ENCODE data around the gene CTSO.
A peak's percentile ranks its signal among the peaks of the same experiment; 100 is the strongest.

CTSO gene

DNA sequence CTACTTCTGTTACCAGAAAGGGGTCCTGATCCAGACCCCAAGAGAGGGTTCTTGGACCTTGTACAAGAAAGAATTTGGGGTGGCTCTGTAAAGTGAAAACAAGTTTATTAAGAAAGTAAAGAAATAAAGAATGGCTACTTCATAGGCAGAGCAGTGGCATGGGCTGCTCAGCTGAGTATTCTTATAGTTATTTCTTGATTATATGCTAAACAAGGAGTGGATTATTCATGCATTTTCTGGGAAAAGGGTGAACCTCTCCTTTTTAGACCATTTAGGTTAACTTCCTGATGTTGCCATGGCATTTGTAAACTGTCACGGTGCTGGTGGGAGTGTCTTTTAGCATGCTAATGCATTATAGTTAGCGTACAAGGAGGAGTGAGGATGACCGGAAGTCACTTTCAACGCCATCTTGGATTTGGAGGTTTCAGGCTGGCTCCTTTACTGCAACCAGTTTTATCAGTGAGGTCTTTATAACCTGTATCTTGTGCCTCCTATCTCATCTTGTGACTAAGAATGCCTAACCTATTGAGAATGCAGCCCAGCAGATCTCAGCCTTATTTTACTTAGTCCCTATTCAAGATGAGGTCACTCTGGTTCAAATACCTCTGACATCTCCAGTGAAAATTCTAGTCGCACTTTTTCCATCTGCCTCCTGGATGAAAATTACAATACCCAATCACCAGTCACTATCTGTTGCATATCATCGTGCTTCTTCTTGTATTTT, 65.7 kb downstream of the CTSO start:
- no peak overlapping the region for H3K4me2 ChIP-seq (ENCODE audit: low read length, poor library complexity, severe bottlenecking)
- H2AK5ac ChIP-seq (ENCODE audit: low read length, severe bottlenecking): no peak overlapping the region
- H3K36me3 ChIP-seq (ENCODE audit: control insufficient read depth in 1 of 2, insufficient read depth in 2 of 2, low read depth in 1 of 2, low read length in 2 of 2): no peaks in the 10 kb centered on the region
- H3K79me1 ChIP-seq (replicated peaks; ENCODE audit: low read length, poor library complexity, severe bottlenecking): no peaks in the 10 kb centered on the region
- peaks cover 4% of the 10 kb centered on the region for H3K9me3 ChIP-seq (ENCODE audit: control insufficient read depth, low read length)
- H3K4me3 ChIP-seq (ENCODE audit: insufficient read depth in 1 of 2, low read depth in 1 of 2, low read length in 2 of 2): no peak overlapping the region
- H2BK12ac ChIP-seq (ENCODE audit: low read length in 2 of 2): peak overlapping the region in 1 of 2 experiments; percentile 66
- H3K27me3 ChIP-seq (ENCODE audit: control insufficient read depth in 1 of 2, insufficient read depth in 1 of 2, low read length in 2 of 2): no peaks in the 10 kb centered on the region
- H2BK5ac ChIP-seq (ENCODE audit: low read depth, low read length, poor library complexity, severe bottlenecking): no peak overlapping the region
- no peak overlapping the region for H4K91ac ChIP-seq (ENCODE audit: low read length)
- H3K9ac ChIP-seq (ENCODE audit: low read length): no peak overlapping the region
- H2BK120ac ChIP-seq (ENCODE audit: low read depth, low read length): no peak overlapping the region
- WGBS: 75% methylated on average over 4 of the region's 6 CpGs
- no peak overlapping the region for H3K23ac ChIP-seq (ENCODE audit: low read length in 2 of 2)
- no peak overlapping the region for H3K27ac ChIP-seq (ENCODE audit: low read length, poor library complexity, severe bottlenecking)
- H3K4ac ChIP-seq (ENCODE audit: low read depth in 1 of 2, low read length in 2 of 2): no peak overlapping the region
- H2BK15ac ChIP-seq (ENCODE audit: low read depth, poor library complexity, severe bottlenecking): no peak overlapping the region
- DNase-seq: no peak
- H4K8ac ChIP-seq (ENCODE audit: low read length): no peak overlapping the region
- no peaks in the 10 kb centered on the region for H3K4me1 ChIP-seq (ENCODE audit: control insufficient read depth, insufficient read depth, low read depth, low read length)
- no peak overlapping the region for H3K14ac ChIP-seq (ENCODE audit: low read length in 2 of 2)
- no peak overlapping the region for H3K18ac ChIP-seq (ENCODE audit: low read depth in 1 of 2, low read length in 2 of 2)
- no peak overlapping the region for H2AFZ ChIP-seq (ENCODE audit: low read depth, low read length)

DNA sequence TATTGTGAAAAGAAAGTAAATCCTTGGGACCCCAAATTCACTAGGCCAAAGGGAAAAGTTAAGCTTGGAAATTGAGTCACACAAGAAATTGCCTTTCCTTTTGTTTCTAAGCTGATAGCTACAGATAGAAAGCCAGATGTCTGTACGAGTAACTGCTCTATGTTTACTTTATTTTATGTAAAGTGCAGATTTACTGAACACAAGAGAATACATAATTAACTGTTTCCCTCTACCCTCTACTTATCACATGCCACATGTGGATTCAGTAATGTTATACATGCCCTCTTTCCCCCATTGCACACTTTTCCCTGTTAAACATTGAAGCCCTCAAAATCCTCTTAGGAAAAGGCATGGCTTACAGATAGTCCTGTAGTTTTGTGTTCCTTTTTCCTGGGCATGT, 66.6 kb downstream of the CTSO start:
- no peak overlapping the region for H3K23ac ChIP-seq (ENCODE audit: low read length in 2 of 2)
- no peak overlapping the region for H3K4ac ChIP-seq (ENCODE audit: low read depth in 1 of 2, low read length in 2 of 2)
- H2BK5ac ChIP-seq (ENCODE audit: low read depth, low read length, poor library complexity, severe bottlenecking): no peak overlapping the region
- no peaks in the 10 kb centered on the region for H3K36me3 ChIP-seq (ENCODE audit: control insufficient read depth in 1 of 2, insufficient read depth in 2 of 2, low read depth in 1 of 2, low read length in 2 of 2)
- no peaks in the 10 kb centered on the region for H3K27me3 ChIP-seq (ENCODE audit: control insufficient read depth in 1 of 2, insufficient read depth in 1 of 2, low read length in 2 of 2)
- H4K91ac ChIP-seq (ENCODE audit: low read length): no peak overlapping the region
- no peak overlapping the region for H3K27ac ChIP-seq (ENCODE audit: low read length, poor library complexity, severe bottlenecking)
- no peak overlapping the region for H3K4me2 ChIP-seq (ENCODE audit: low read length, poor library complexity, severe bottlenecking)
- no peaks in the 10 kb centered on the region for H3K4me1 ChIP-seq (ENCODE audit: control insufficient read depth, insufficient read depth, low read depth, low read length)
- no peak overlapping the region for H3K4me3 ChIP-seq (ENCODE audit: insufficient read depth in 1 of 2, low read depth in 1 of 2, low read length in 2 of 2)
- H2AFZ ChIP-seq (ENCODE audit: low read depth, low read length): no peak overlapping the region
- H3K14ac ChIP-seq (ENCODE audit: low read length in 2 of 2): no peak overlapping the region
- no peak overlapping the region for H3K9ac ChIP-seq (ENCODE audit: low read length)
- H3K9me3 ChIP-seq (ENCODE audit: control insufficient read depth, low read length): peaks cover 4% of the 10 kb centered on the region
- peak overlapping the region in 1 of 2 experiments; percentile 49 for H3K18ac ChIP-seq (ENCODE audit: low read depth in 1 of 2, low read length in 2 of 2)
- DNase-seq: no peak
- no peak overlapping the region for H2AK5ac ChIP-seq (ENCODE audit: low read length, severe bottlenecking)
- no peak overlapping the region for H2BK15ac ChIP-seq (ENCODE audit: low read depth, poor library complexity, severe bottlenecking)
- H2BK12ac ChIP-seq (ENCODE audit: low read length in 2 of 2): no peak overlapping the region
- no peak overlapping the region for H2BK120ac ChIP-seq (ENCODE audit: low read depth, low read length)
- no peak overlapping the region for H4K8ac ChIP-seq (ENCODE audit: low read length)
- H3K79me1 ChIP-seq (replicated peaks; ENCODE audit: low read length, poor library complexity, severe bottlenecking): no peaks in the 10 kb centered on the region
- WGBS: no CpG with 5 or more reads among the region's 1 CpG

DNA sequence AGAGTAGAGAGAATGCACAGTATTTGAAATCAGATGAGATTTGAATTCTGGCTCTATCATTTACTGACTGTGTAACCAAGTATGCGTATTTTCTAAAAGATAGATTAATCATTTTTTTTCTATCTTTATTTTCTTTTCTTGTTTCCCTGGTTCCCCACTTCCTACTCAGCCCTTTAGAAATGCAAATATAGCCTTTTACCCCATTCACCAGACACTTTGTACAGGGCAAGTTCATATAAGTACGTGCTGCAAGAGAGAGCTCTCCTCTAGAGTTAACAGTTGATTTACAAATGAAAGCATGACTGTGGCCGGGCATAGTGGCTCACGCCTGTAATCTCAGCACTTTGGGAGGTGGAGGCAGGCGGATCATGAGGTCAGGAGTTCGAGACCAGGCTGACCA, 68.0 kb downstream of the CTSO start:
- Histone ChIP-seq H3K4me2 (ENCODE audit: low read length, poor library complexity, severe bottlenecking) (no peak overlapping the region), H2BK12ac (ENCODE audit: low read length in 2 of 2) (no peak overlapping the region), H3K36me3 (ENCODE audit: control insufficient read depth in 1 of 2, insufficient read depth in 2 of 2, low read depth in 1 of 2, low read length in 2 of 2) (no peaks in the 10 kb centered on the region), H3K14ac (ENCODE audit: low read length in 2 of 2) (no peak overlapping the region), H3K23ac (ENCODE audit: low read length in 2 of 2) (no peak overlapping the region), H3K4ac (ENCODE audit: low read depth in 1 of 2, low read length in 2 of 2) (no peak overlapping the region), H2BK120ac (ENCODE audit: low read depth, low read length) (no peak overlapping the region), H2AK5ac (ENCODE audit: low read length, severe bottlenecking) (no peak overlapping the region), H3K27ac (ENCODE audit: low read length, poor library complexity, severe bottlenecking) (no peak overlapping the region), H3K27me3 (ENCODE audit: control insufficient read depth in 1 of 2, insufficient read depth in 1 of 2, low read length in 2 of 2) (no peaks in the 10 kb centered on the region), H3K4me3 (ENCODE audit: insufficient read depth in 1 of 2, low read depth in 1 of 2, low read length in 2 of 2) (no peak overlapping the region), H3K79me1 (replicated peaks; ENCODE audit: low read length, poor library complexity, severe bottlenecking) (no peaks in the 10 kb centered on the region), H4K91ac (ENCODE audit: low read length) (no peak overlapping the region), H2BK15ac (ENCODE audit: low read depth, poor library complexity, severe bottlenecking) (no peak overlapping the region), H2AFZ (ENCODE audit: low read depth, low read length) (no peak overlapping the region), H4K8ac (ENCODE audit: low read length) (no peak overlapping the region), H3K4me1 (ENCODE audit: control insufficient read depth, insufficient read depth, low read depth, low read length) (no peaks in the 10 kb centered on the region), H3K9me3 (ENCODE audit: control insufficient read depth, low read length) (no peaks in the 10 kb centered on the region), H3K9ac (ENCODE audit: low read length) (no peak overlapping the region), H2BK5ac (ENCODE audit: low read depth, low read length, poor library complexity, severe bottlenecking) (no peak overlapping the region), H3K18ac (ENCODE audit: low read depth in 1 of 2, low read length in 2 of 2) (no peak overlapping the region)
- WGBS: 73% methylated on average over 5 of the region's 6 CpGs
- no peak for DNase-seq

DNA sequence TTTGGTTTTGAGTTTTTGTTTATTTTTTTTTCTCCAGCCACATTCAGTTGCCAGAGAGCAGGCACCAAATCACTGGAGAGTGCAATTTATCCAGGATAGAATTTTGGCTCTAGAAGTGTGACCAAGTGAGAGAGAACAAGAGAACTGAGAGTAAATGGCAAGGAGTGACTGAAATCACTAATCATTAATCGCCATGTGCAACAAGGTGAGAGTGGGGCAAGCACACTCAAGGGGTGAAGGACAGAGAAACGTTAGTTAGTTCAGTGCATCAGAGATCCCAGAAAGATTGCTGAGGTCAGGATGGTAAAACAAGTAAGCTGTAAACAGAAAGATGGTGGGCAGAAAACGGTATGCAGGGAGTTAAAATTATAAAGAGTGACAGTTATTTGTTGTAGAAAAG, 69.8 kb downstream of the CTSO start:
- H3K4me2 ChIP-seq (ENCODE audit: low read length, poor library complexity, severe bottlenecking): no peak overlapping the region
- H3K9ac ChIP-seq (ENCODE audit: low read length): no peak overlapping the region
- H3K27me3 ChIP-seq (ENCODE audit: control insufficient read depth in 1 of 2, insufficient read depth in 1 of 2, low read length in 2 of 2): no peaks in the 10 kb centered on the region
- H3K36me3 ChIP-seq (ENCODE audit: control insufficient read depth in 1 of 2, insufficient read depth in 2 of 2, low read depth in 1 of 2, low read length in 2 of 2): no peaks in the 10 kb centered on the region
- H3K27ac ChIP-seq (ENCODE audit: low read length, poor library complexity, severe bottlenecking): no peak overlapping the region
- no peak overlapping the region for H2BK12ac ChIP-seq (ENCODE audit: low read length in 2 of 2)
- no peak overlapping the region for H3K14ac ChIP-seq (ENCODE audit: low read length in 2 of 2)
- no peak overlapping the region for H2BK15ac ChIP-seq (ENCODE audit: low read depth, poor library complexity, severe bottlenecking)
- H3K4me3 ChIP-seq (ENCODE audit: insufficient read depth in 1 of 2, low read depth in 1 of 2, low read length in 2 of 2): no peak overlapping the region
- H2BK5ac ChIP-seq (ENCODE audit: low read depth, low read length, poor library complexity, severe bottlenecking): no peak overlapping the region
- H2AFZ ChIP-seq (ENCODE audit: low read depth, low read length): no peak overlapping the region
- H4K8ac ChIP-seq (ENCODE audit: low read length): no peak overlapping the region
- H3K4me1 ChIP-seq (ENCODE audit: control insufficient read depth, insufficient read depth, low read depth, low read length): no peaks in the 10 kb centered on the region
- no peak overlapping the region for H2BK120ac ChIP-seq (ENCODE audit: low read depth, low read length)
- H3K18ac ChIP-seq (ENCODE audit: low read depth in 1 of 2, low read length in 2 of 2): no peak overlapping the region
- 92% methylated on average over 3 of the region's 3 CpGs for WGBS
- H3K9me3 ChIP-seq (ENCODE audit: control insufficient read depth, low read length): no peaks in the 10 kb centered on the region
- DNase-seq: no peak
- H3K79me1 ChIP-seq (replicated peaks; ENCODE audit: low read length, poor library complexity, severe bottlenecking): no peaks in the 10 kb centered on the region
- H2AK5ac ChIP-seq (ENCODE audit: low read length, severe bottlenecking): no peak overlapping the region
- H3K4ac ChIP-seq (ENCODE audit: low read depth in 1 of 2, low read length in 2 of 2): no peak overlapping the region
- H4K91ac ChIP-seq (ENCODE audit: low read length): no peak overlapping the region
- H3K23ac ChIP-seq (ENCODE audit: low read length in 2 of 2): no peak overlapping the region

Measured in mesenchymal stem cell (in vitro differentiated cells and primary cell).